ENCODE data around the gene EIF4A3.

Gene EIF4A3

GRCh38 chr17:80147035-80147822 lies at the start of gene EIF4A3:
Gene EIF4A3, minus strand, starts transcription at chr17:80147128. Its CDS starts 167 bp downstream, at chr17:80146961.
- peak; percentile 88 to 95 (median 93) for DNase-seq (ENCODE audit: low read depth in 3 of 3)

GRCh38 chr17:80196652-80197051 lies 49.7 kb upstream of the EIF4A3 start:
- DNase-seq (ENCODE audit: low read depth in 3 of 3) = no peak

GRCh38 chr17:80195671-80196529 lies 49.0 kb upstream of the EIF4A3 start:
- peak; percentile 18 to 35 (median 31) for DNase-seq (ENCODE audit: low read depth in 3 of 3)

GRCh38 chr17:80195141-80195540 lies 48.2 kb upstream of the EIF4A3 start:
- DNase-seq (ENCODE audit: low read depth in 3 of 3) = no peak

GRCh38 chr17:80191865-80192661 lies 45.1 kb upstream of the EIF4A3 start:
- DNase-seq (ENCODE audit: low read depth in 3 of 3) = no peak

- no peak for DNase-seq (ENCODE audit: low read depth in 3 of 3)
Observed at GRCh38 chr17:80191192-80191591, 44.3 kb upstream of the EIF4A3 start.

GRCh38 chr17:80190716-80191115 lies 43.8 kb upstream of the EIF4A3 start:
- no peak for DNase-seq (ENCODE audit: low read depth in 3 of 3)

GRCh38 chr17:80189611-80190010 lies 42.7 kb upstream of the EIF4A3 start:
- no peak for DNase-seq (ENCODE audit: low read depth in 3 of 3)

- DNase-seq (ENCODE audit: low read depth in 3 of 3) = no peak
Observed at GRCh38 chr17:80187515-80187941, 40.6 kb upstream of the EIF4A3 start.

- DNase-seq (ENCODE audit: low read depth in 3 of 3) = no peak
Observed at GRCh38 chr17:80187090-80187489, 40.2 kb upstream of the EIF4A3 start.

GRCh38 chr17:80185968-80186367 lies 39.0 kb upstream of the EIF4A3 start:
- no peak for DNase-seq (ENCODE audit: low read depth in 3 of 3)

- no peak for DNase-seq (ENCODE audit: low read depth in 3 of 3)
Observed at GRCh38 chr17:80184423-80184714, 37.4 kb upstream of the EIF4A3 start.

GRCh38 chr17:80183581-80184422 lies 36.9 kb upstream of the EIF4A3 start:
- DNase-seq (ENCODE audit: low read depth in 3 of 3) = no peak

GRCh38 chr17:80182845-80183223 lies 35.9 kb upstream of the EIF4A3 start:
- no peak for DNase-seq (ENCODE audit: low read depth in 3 of 3)

GRCh38 chr17:80182118-80182844 lies 35.4 kb upstream of the EIF4A3 start:
- DNase-seq (ENCODE audit: low read depth in 3 of 3) = no peak

- DNase-seq (ENCODE audit: low read depth in 3 of 3) = no peak
Observed at GRCh38 chr17:80181431-80181830, 34.5 kb upstream of the EIF4A3 start.

- DNase-seq (ENCODE audit: low read depth in 3 of 3) = no peak
Observed at GRCh38 chr17:80180192-80180591, 33.3 kb upstream of the EIF4A3 start.

- DNase-seq (ENCODE audit: low read depth in 3 of 3) = no peak
Observed at GRCh38 chr17:80177986-80178595, 31.2 kb upstream of the EIF4A3 start.

GRCh38 chr17:80176757-80177156 lies 29.8 kb upstream of the EIF4A3 start:
- no peak for DNase-seq (ENCODE audit: low read depth in 3 of 3)

- DNase-seq (ENCODE audit: low read depth in 3 of 3) = no peak
Observed at GRCh38 chr17:80173916-80174315, 27.0 kb upstream of the EIF4A3 start.
